ENCODE measurements around the gene ADH7. TPM values are rescaled to one million over a fixed set of nuclear protein-coding genes. Genes with fewer than 3 reads are reported as not detected.

The ADH7 gene
- total RNA-seq, 4 donors from 2014 or later, result 0.13 to 9.9 (median 1.2) TPM; not detected in 1

- WGBS, 2 donors (ENCODE audit: low coverage in 1 of 2), result 58 to 59% methylated on average over 4 of the region's 4 CpGs
- Histone ChIP-seq H3K4me3 (no peak overlapping the region), H3K4me1 (peaks cover 4 to 39% (median 5%) of the 10 kb centered on the region in 3 donors), H3K36me3 (no peaks in the 10 kb centered on the region), H3K27ac (peak overlapping the region in 1 of 4 donors; percentile 4), H3K27me3 (no peaks in the 10 kb centered on the region), H3K9me3 (no peaks in the 10 kb centered on the region)
- TF ChIP-seq POLR2AphosphoS5 (IDR thresholded peaks at IDR 0.05) (no peak), CTCF (IDR thresholded peaks at IDR 0.05) (no peak), POLR2A (IDR thresholded peaks at IDR 0.05) (no peak), EP300 (IDR thresholded peaks at IDR 0.05) (no peak)
- no peak for ATAC-seq
These were observed 22.0 kb downstream of the ADH7 start for GRCh38 chr4:99413140-99413539.

DNA sequence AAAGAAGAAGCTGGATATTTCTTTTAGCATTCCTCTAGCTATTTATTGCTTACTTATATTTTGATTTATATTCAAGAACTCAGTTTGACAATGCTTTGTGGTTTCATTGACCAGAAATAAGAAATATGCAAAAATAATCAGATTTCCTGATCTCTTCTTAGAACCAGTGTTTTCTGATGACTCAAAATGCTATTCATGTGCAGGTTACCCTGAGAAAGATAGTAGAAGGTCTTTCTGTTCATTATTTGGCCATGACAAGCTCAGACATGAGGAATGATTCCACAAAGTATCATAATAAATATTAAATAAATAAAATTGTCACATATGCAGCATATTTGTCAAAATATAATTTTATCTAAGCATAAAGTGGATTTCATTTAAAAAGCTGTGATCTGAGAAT is 24.1 kb downstream of the ADH7 start:
- Histone ChIP-seq H3K4me1 (peaks cover 5 to 60% (median 9%) of the 10 kb centered on the region in 3 donors), H3K9me3 (no peaks in the 10 kb centered on the region), H3K27ac (no peak overlapping the region), H3K4me3 (no peak overlapping the region), H3K27me3 (no peaks in the 10 kb centered on the region), H3K36me3 (no peaks in the 10 kb centered on the region)
- TF ChIP-seq POLR2AphosphoS5 (IDR thresholded peaks at IDR 0.05), result no peak
- no peak for TF ChIP-seq POLR2A (IDR thresholded peaks at IDR 0.05)
- TF ChIP-seq CTCF (IDR thresholded peaks at IDR 0.05), result no peak
- ATAC-seq, result no peak

GRCh38 chr4:99410075-99410474 is 25.1 kb downstream of the ADH7 start:
- H3K4me1 ChIP-seq, result peaks cover 8 to 64% (median 9%) of the 10 kb centered on the region in 3 donors
- no peaks in the 10 kb centered on the region for H3K36me3 ChIP-seq
- ATAC-seq, result no peak
- TF ChIP-seq EP300 (IDR thresholded peaks at IDR 0.05) (no peak), POLR2A (IDR thresholded peaks at IDR 0.05) (no peak), POLR2AphosphoS5 (IDR thresholded peaks at IDR 0.05) (no peak), CTCF (IDR thresholded peaks at IDR 0.05) (no peak)
- H3K9me3 ChIP-seq, result no peaks in the 10 kb centered on the region
- H3K27me3 ChIP-seq, result no peaks in the 10 kb centered on the region
- WGBS, 2 donors (ENCODE audit: low coverage in 1 of 2), result 94% methylated on average over 3 of the region's 5 CpGs; no CpG with 5 or more reads in 1 of the 2 donors
- peak overlapping the region; percentile 7 to 93 (median 77) for H3K27ac ChIP-seq
- H3K4me3 ChIP-seq, result no peak overlapping the region

DNA sequence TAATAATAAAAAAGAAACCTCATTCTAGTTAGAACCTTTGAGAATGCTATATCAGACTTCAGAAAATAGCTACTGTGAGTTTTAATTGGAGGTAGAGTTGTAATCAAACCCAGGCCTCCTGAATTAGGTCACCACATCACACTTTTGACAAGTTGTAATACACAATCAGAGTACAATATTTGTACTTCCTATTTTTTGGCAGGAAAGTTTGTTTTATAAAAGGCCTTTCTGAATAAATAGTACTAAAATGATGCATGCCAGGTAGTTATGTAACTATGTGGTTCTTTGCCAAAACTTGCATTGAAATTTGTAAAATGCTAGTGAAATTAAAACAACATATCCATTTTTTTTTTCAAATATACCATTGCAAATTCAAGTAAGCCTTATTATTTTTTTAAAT is 26.8 kb downstream of the ADH7 start:
- Histone ChIP-seq H3K4me1 (peaks cover 14 to 68% (median 17%) of the 10 kb centered on the region in 3 donors), H3K9me3 (no peaks in the 10 kb centered on the region), H3K36me3 (no peaks in the 10 kb centered on the region), H3K27me3 (no peaks in the 10 kb centered on the region), H3K4me3 (no peak overlapping the region), H3K27ac (peak overlapping the region; percentile 54 to 93 (median 77))
- TF ChIP-seq POLR2AphosphoS5 (IDR thresholded peaks at IDR 0.05) (peak; percentile 63), EP300 (IDR thresholded peaks at IDR 0.05) (no peak), POLR2A (IDR thresholded peaks at IDR 0.05) (no peak), CTCF (IDR thresholded peaks at IDR 0.05) (no peak)
- ATAC-seq, result peak; percentile 27

DNA sequence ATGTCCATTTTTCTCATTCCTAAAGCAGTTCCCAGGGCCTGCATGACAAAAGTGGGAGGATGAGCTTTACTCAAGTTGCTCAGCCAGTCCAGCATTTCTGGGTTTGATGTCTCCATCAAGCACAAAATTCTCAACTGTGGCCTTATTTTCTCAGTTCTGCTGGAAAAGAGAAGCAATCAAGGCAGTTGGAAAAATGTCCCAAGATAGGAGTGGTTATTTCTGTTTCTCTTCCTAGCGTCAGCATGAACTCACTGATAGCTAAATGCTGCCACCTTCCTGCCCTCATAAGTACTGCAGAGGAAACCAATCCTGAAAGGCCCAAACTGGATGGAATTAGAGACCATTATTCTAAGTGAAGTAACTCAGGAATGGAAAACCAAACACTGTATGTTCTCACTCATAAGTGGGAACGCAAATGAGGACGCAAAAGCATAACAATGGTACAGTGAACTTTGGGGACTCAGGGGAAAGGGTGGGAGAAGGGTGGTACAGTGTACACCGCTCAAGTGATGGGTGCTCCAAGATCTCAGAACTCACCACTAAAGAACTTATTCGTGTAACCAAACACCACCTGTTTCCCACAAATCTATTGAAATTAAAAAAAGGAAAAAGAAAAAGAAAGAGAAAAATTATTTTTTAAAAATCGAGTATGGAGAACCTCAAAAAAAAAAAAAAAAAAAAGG is 29.6 kb downstream of the ADH7 start:
- 37 to 40% methylated on average over 4 to 5 of the region's 6 CpGs for WGBS, 2 donors (ENCODE audit: low coverage in 1 of 2)
- peaks cover 17 to 81% (median 18%) of the 10 kb centered on the region in 3 donors for H3K4me1 ChIP-seq
- ATAC-seq, result peak; percentile 63
- TF ChIP-seq POLR2AphosphoS5 (IDR thresholded peaks at IDR 0.05) (peak; percentile 45), EP300 (IDR thresholded peaks at IDR 0.05) (no peak), CTCF (IDR thresholded peaks at IDR 0.05) (peak; percentile 92 to 99 (median 95))
- H3K36me3 ChIP-seq, result no peaks in the 10 kb centered on the region
- H3K27me3 ChIP-seq, result no peaks in the 10 kb centered on the region
- H3K27ac ChIP-seq, result peak overlapping the region; percentile 67 to 70 (median 69)
- H3K4me3 ChIP-seq, result no peak overlapping the region
- H3K9me3 ChIP-seq, result no peaks in the 10 kb centered on the region

Measured in gastroesophageal sphincter (tissue), 4 donors.